Measurements from ENCODE around the gene ADA. TPM values are rescaled to one million over a fixed set of nuclear protein-coding genes. Genes with fewer than 3 reads are reported as not detected.

ADA gene
- total RNA-seq, 6 donors from 2014 or later = 5.0 to 9.4 (median 7.2) TPM

- Histone ChIP-seq H3K4me1 (peaks cover 19 to 38% (median 33%) of the 10 kb centered on the region in 4 donors), H3K27me3 (no peaks in the 10 kb centered on the region), H3K4me3 (no peak overlapping the region), H3K9me3 (no peaks in the 10 kb centered on the region), H3K27ac (peak overlapping the region; percentile 73 to 82 (median 78)), H3K36me3 (peaks cover 0 to 24% (median 10%) of the 10 kb centered on the region in 4 donors)
- DNase-seq (no peak), ATAC-seq (ENCODE audit: low FRiP score in 2 of 2) (peak; percentile 2 to 5)
- 3 to 4% methylated on average over 1 of the region's 1 CpG for WGBS, 2 donors
- no peak for TF ChIP-seq POLR2A (IDR thresholded peaks at IDR 0.05)
- TF ChIP-seq, protein P1, sequence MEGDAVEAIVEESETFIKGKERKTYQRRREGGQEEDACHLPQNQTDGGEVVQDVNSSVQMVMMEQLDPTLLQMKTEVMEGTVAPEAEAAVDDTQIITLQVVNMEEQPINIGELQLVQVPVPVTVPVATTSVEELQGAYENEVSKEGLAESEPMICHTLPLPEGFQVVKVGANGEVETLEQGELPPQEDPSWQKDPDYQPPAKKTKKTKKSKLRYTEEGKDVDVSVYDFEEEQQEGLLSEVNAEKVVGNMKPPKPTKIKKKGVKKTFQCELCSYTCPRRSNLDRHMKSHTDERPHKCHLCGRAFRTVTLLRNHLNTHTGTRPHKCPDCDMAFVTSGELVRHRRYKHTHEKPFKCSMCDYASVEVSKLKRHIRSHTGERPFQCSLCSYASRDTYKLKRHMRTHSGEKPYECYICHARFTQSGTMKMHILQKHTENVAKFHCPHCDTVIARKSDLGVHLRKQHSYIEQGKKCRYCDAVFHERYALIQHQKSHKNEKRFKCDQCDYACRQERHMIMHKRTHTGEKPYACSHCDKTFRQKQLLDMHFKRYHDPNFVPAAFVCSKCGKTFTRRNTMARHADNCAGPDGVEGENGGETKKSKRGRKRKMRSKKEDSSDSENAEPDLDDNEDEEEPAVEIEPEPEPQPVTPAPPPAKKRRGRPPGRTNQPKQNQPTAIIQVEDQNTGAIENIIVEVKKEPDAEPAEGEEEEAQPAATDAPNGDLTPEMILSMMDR (IDR thresholded peaks at IDR 0.05) = no peak
- no peak for TF ChIP-seq EP300 (IDR thresholded peaks at IDR 0.05)
Measured at GRCh38 chr20:44610313-44610962, 41.1 kb downstream of the ADA start.

DNA sequence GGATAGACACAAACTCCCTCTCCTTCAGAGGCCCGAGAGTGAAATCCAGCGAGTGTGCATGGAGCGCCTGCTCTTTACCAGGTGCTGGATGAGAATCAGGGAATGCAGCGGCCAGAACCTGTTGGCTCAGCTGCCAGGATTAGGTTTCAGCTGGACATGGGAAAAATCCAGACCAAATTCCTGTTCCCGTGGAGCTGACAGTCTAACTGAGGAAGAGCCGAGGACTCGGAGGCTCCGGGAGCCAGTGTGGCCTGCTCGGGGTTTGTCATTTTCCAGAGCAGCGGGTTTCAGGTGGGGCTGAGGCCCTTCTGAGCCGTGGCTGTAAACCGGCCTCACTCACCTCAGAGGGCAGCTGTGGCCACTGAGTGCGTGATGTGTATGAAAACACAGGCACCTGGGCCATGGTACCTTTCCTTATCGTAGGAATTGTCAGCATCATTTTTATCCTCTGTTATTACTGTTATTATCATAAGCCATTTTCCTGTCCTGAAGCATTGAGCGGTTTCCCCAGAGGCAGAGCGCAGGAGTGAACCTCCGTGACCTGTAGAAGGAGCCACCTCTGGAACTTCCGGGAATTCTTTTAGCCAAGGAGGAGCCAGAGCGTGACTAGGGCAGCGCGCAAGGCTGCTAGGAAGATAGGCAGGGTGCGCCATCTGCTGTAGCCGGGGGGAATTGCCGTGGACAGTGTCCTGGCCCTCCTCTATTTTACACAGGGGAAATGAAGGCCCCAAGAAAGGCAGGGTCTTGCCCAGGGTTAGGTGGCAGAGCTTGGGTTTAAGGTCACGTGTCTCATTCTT, 41.8 kb downstream of the ADA start:
- H3K4me3 ChIP-seq = peak overlapping the region in 2 of 4 donors; percentile 9
- 10 to 25% methylated on average over 12 to 23 of the region's 25 CpGs for WGBS, 2 donors
- H3K27me3 ChIP-seq = no peaks in the 10 kb centered on the region
- H3K4me1 ChIP-seq = peaks cover 12 to 30% (median 26%) of the 10 kb centered on the region in 4 donors
- DNase-seq (peak; percentile 85 to 92), ATAC-seq (ENCODE audit: low FRiP score in 2 of 2) (peak; percentile 97 to 98)
- H3K36me3 ChIP-seq = peaks cover 0 to 17% (median 6%) of the 10 kb centered on the region in 4 donors
- H3K9me3 ChIP-seq = no peaks in the 10 kb centered on the region
- TF ChIP-seq POLR2A (IDR thresholded peaks at IDR 0.05) (peak in 1 of 4 donors; percentile 10), POLR2AphosphoS5 (IDR thresholded peaks at IDR 0.05) (peak in 1 of 2 donors; percentile 67), EP300 (IDR thresholded peaks at IDR 0.05) (peak in 1 of 4 donors; percentile 60)
- TF ChIP-seq, protein P1 (IDR thresholded peaks at IDR 0.05) = peak; percentile 92 to 98 (median 96)
- peak overlapping the region; percentile 73 to 82 (median 78) for H3K27ac ChIP-seq

DNA sequence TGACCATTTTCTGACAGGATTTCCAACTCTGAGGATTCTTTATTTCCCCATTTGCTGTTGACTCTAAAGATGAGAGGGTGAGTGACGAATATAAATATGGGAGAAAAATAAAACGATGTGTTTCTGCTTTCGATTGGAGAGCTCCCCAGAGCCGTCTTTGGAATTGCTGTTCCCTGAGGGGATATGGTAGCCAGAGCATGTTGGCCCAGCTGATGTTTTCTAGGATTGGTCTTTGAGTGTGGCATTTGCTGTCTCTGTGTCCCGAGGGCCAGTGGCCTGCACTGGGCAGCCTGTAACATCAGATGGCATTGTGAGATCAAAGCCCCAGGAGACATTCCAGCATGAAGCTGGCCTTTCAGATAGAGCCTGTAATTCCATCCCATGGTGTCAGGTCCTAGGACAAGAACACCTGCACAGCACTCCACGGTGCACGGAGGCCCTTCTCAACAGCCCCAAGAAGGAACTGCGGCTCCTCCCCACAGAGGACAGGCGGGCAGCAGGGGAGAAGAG, 42.4 kb downstream of the ADA start:
- TF ChIP-seq POLR2A (IDR thresholded peaks at IDR 0.05) (no peak), EP300 (IDR thresholded peaks at IDR 0.05) (no peak), POLR2AphosphoS5 (IDR thresholded peaks at IDR 0.05) (no peak)
- TF ChIP-seq, protein P1 (IDR thresholded peaks at IDR 0.05) = no peak
- H3K27me3 ChIP-seq = no peaks in the 10 kb centered on the region
- 72 to 75% methylated on average over 9 of the region's 9 CpGs for WGBS, 2 donors
- no peaks in the 10 kb centered on the region for H3K9me3 ChIP-seq
- ATAC-seq (ENCODE audit: low FRiP score in 2 of 2) = no peak
- DNase-seq = no peak
- H3K27ac ChIP-seq = peak overlapping the region; percentile 73 to 82 (median 78)
- H3K4me1 ChIP-seq = peaks cover 12 to 30% (median 26%) of the 10 kb centered on the region in 4 donors
- H3K36me3 ChIP-seq = peaks cover 0 to 11% (median 2%) of the 10 kb centered on the region in 4 donors
- no peak overlapping the region for H3K4me3 ChIP-seq

DNA sequence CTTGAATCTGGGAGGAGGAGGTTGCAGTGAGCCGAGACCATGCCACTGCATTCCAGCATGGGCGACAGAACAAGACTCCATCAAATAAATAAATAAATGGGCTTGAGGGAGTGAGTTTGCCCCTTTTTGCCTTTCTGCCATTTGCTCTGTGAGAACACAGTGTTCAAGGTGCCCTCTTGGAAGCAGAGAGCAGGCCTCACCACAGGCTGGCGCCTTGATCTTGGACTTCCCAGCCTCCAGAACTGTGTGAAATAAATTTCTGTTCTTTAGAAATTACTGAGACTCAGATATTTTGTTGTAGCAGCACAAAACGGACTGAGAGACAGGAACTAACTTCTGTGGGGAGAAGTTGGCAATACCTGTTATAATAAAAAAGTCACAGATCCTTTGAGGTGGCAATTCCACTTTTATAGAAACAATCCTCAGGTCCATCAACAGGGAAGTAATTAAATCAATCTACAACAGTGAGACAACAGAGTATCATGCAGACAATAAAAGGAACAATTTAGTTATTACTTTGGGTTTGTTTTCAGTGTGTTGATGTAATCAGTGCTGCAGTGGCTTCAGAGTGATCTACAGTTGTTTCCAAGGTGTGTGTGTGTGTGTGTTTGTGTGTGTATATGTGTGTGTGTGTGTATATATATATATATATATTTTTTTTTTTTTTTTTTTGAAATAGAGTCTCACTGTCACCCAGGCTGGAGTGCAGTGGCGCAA, 44.6 kb downstream of the ADA start:
- DNase-seq (no peak), ATAC-seq (ENCODE audit: low FRiP score in 2 of 2) (no peak)
- no peak overlapping the region for H3K4me3 ChIP-seq
- no peaks in the 10 kb centered on the region for H3K36me3 ChIP-seq
- 87% methylated on average over 5 of the region's 5 CpGs for WGBS, 2 donors
- no peaks in the 10 kb centered on the region for H3K27me3 ChIP-seq
- H3K4me1 ChIP-seq = peaks cover 20 to 51% (median 38%) of the 10 kb centered on the region in 4 donors
- H3K9me3 ChIP-seq = no peaks in the 10 kb centered on the region
- TF ChIP-seq POLR2A (IDR thresholded peaks at IDR 0.05) (no peak), POLR2AphosphoS5 (IDR thresholded peaks at IDR 0.05) (no peak)
- peak overlapping the region in 2 of 4 donors; percentile 8 to 27 for H3K27ac ChIP-seq
